ENCODE measurements around the gene TRMO.

The TRMO gene

DNA sequence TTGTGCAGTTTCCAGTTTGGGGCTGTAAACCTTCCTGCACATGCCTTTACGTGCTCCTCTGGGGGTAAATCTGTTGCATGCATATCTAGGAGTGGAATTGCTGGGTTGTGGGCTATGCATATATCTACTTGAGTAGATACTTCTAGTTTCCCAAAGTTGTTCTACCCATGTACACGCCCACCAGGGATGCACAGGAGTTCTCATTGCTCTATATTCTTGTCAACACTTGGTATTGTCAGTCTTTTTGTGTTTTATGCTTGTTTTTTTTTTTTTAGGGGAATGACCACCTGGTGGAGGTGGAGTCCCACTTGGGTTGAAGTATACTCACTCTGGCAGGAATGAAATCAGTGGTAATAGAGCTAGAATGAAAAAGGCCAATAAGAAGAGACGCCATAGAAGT lies 46.2 kb downstream of the TRMO start:
- DNase-seq, result no peak
- H3K9me3 Mint-ChIP-seq, result no peaks in the 10 kb centered on the region
- H3K4me3 Mint-ChIP-seq, result no peak overlapping the region
- H3K27me3 Mint-ChIP-seq, result peaks cover 25% of the 10 kb centered on the region
- CTCF ChIA-PET, result interaction anchor here (1.2 kb wide), 1 partner anchor 24 kb away, joined by 3 read pairs; no protein-coding TSS in a partner anchor
- no peaks in the 10 kb centered on the region for H3K36me3 Mint-ChIP-seq
- no peaks in the 10 kb centered on the region for H3K4me1 Mint-ChIP-seq
- no peak overlapping the region for H3K27ac Mint-ChIP-seq

DNA sequence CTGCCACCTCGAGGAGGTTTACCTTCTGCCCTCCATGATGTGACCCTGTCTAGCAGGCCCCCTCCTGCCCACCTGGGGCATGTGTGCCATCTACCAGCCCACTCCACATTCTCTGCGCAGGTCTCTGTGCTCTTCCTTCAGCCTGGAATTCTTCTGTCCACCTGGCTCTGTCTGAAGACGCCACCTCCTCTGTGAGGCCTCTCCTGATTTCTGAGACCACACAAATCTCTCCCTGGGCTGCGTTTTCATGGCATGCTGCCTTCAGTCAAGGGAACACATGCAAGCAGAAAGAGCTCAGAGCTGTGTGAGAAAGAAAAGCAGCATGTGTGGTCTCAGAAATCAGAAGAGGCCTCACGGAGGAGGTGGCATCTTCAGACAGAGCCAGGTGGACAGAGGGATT lies 47.2 kb downstream of the TRMO start:
- Mint-ChIP-seq H3K27ac (no peak overlapping the region), H3K27me3 (peaks cover 23% of the 10 kb centered on the region), H3K36me3 (no peaks in the 10 kb centered on the region), H3K9me3 (no peaks in the 10 kb centered on the region), H3K4me1 (no peaks in the 10 kb centered on the region), H3K4me3 (no peak overlapping the region)
- DNase-seq, result no peak
- CTCF ChIA-PET, result interaction anchor here (1.2 kb wide), 1 partner anchor 25 kb away, joined by 3 read pairs; no protein-coding TSS in a partner anchor

DNA sequence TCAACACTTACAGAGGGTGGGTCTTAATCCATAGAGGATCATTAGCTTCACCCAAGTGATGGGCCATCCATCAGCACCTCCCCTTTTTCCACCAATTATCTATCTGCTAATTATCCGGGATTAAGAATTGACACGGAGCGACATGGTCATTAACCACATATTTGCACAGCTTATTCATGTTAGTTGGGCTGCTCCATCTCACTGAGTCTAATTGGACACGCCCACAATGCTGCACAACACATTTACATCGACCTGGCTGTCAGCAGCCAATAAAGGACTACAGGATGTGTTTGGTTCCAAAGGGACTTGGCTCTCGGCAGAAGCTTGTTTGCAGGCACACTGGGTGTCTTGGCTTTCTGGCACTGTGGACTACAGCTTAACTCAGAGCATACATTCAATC lies 47.7 kb downstream of the TRMO start:
- Mint-ChIP-seq H3K27ac (no peak overlapping the region), H3K4me3 (no peak overlapping the region), H3K36me3 (no peaks in the 10 kb centered on the region), H3K27me3 (peaks cover 23% of the 10 kb centered on the region), H3K9me3 (no peaks in the 10 kb centered on the region), H3K4me1 (no peaks in the 10 kb centered on the region)
- CTCF ChIA-PET, result interaction anchor here (1.2 to 1.7 kb wide), 2 partner anchors 15 to 26 kb away, joined by 3 to 4 read pairs; no protein-coding TSS in a partner anchor
- no peak for DNase-seq

DNA sequence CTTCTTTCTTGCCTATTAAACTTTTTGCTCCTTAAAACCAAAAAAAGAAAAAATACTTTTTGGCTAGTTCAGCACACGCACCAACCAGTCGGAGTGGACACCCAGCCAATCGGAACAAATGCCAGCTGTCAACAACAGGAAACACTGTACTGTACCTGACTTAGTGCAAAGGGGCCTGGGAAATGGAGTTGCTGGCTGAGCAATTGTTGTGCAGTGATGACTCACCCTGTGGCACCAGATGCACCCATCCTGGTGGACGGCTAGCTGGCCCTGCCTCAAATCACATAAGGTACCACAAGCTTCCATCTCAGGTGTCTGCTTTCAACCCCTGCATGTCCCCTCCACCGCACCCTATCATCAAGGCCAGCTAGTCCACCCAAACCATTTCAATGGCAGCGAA lies 48.4 kb downstream of the TRMO start:
- H3K9me3 Mint-ChIP-seq, result no peaks in the 10 kb centered on the region
- no peak for DNase-seq
- CTCF ChIA-PET, result interaction anchor here (1.7 kb wide), 1 partner anchor 16 kb away, joined by 4 read pairs; no protein-coding TSS in a partner anchor
- no peaks in the 10 kb centered on the region for H3K36me3 Mint-ChIP-seq
- H3K27ac Mint-ChIP-seq, result no peak overlapping the region
- no peak overlapping the region for H3K4me3 Mint-ChIP-seq
- H3K4me1 Mint-ChIP-seq, result no peaks in the 10 kb centered on the region
- peaks cover 28% of the 10 kb centered on the region for H3K27me3 Mint-ChIP-seq

DNA sequence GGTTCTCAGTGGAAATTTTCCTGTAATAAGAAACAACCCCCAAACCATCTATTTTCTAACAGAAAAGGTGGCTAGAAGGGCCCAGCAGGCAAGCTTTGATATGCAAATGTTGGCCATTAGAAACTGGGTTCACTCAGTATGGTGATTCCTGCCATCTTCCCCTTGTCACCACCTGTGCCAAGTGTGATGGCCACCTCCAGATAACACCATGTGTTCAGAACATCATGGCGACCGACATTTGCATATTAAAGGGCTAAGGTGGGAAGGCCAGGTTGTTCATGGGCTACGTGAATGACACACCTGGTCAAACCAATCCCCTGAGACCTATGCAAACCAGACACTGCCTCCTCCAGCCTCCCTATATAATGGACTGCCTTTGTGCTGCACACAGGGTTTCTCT lies 48.9 kb downstream of the TRMO start:
- CTCF ChIA-PET, result interaction anchor here (1.7 kb wide), 1 partner anchor 16 kb away, joined by 4 read pairs; no protein-coding TSS in a partner anchor
- no peaks in the 10 kb centered on the region for H3K4me1 Mint-ChIP-seq
- H3K9me3 Mint-ChIP-seq, result no peaks in the 10 kb centered on the region
- no peak overlapping the region for H3K27ac Mint-ChIP-seq
- DNase-seq, result no peak
- peaks cover 28% of the 10 kb centered on the region for H3K27me3 Mint-ChIP-seq
- H3K4me3 Mint-ChIP-seq, result no peak overlapping the region
- H3K36me3 Mint-ChIP-seq, result no peaks in the 10 kb centered on the region

DNA sequence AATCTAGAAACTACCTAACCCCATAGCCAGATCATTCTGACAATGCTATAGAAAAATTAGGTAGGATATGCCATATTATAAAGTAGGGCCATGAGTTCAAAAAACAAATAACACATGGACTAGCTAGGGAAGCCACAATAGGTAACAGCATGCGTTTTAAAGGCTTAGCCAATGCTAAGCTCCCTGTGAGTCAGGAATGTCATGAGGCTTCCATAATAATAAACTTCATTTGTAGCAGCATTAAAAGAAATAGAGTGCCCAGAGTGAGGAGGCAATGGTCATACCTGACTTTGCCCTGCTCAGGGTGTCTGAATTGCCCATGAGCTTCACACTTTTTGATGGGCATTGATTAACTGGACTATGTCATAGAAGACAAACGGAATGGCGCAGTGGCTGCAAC lies 53.4 kb downstream of the TRMO start:
- H3K4me1 Mint-ChIP-seq, result no peaks in the 10 kb centered on the region
- CTCF ChIA-PET, result interaction anchor here (0.7 kb wide), 1 partner anchor 29 kb away, joined by 3 read pairs; no protein-coding TSS in a partner anchor
- H3K4me3 Mint-ChIP-seq, result no peak overlapping the region
- no peak overlapping the region for H3K27ac Mint-ChIP-seq
- peaks cover 16% of the 10 kb centered on the region for H3K9me3 Mint-ChIP-seq
- peaks cover 34% of the 10 kb centered on the region for H3K27me3 Mint-ChIP-seq
- peaks cover 3% of the 10 kb centered on the region for H3K36me3 Mint-ChIP-seq
- DNase-seq, result no peak

DNA sequence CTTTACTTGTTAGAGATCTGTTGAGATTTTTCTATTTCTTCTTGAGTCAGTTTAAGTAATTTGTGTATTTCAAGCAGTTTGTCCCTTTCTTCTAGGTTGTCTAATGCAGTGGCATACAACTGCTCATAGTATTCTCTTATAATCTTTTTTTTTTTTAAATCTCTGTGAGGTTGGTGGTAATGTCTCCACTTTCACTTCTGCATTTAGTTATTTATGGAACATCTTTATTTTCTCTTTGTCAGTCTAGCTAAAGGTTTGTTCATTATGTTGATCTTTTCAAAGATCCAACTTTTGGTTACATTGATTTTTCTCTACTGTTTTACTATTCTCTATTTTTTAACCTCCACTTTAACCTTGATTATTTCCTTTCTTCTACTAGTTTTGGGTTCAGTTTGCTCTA lies 55.5 kb downstream of the TRMO start:
- no peaks in the 10 kb centered on the region for H3K4me1 Mint-ChIP-seq
- H3K27ac Mint-ChIP-seq, result no peak overlapping the region
- H3K4me3 Mint-ChIP-seq, result no peak overlapping the region
- CTCF ChIA-PET, result no interaction called here
- H3K36me3 Mint-ChIP-seq, result peaks cover 3% of the 10 kb centered on the region
- peaks cover 16% of the 10 kb centered on the region for H3K9me3 Mint-ChIP-seq
- peaks cover 50% of the 10 kb centered on the region for H3K27me3 Mint-ChIP-seq
- no peak for DNase-seq

DNA sequence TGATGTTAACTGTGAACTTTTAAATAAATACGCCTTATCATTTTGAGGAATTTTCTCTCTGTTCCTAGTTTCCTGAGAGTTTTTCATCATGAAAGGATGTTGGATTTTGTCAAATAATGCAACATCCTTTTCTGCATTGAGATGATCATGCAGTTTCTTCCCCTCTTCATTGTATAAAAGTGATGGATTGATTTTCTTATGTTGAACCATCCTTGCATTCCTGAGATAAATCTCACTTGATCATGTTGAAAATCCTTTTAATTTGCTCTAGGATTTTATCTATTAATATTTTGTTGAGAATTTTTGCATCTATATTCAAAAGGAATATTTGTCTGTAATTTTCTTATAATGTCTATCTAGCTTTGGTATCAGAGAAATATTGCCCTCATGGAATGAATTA lies 56.0 kb downstream of the TRMO start:
- H3K4me1 Mint-ChIP-seq, result no peaks in the 10 kb centered on the region
- H3K9me3 Mint-ChIP-seq, result peaks cover 16% of the 10 kb centered on the region
- H3K27ac Mint-ChIP-seq, result no peak overlapping the region
- H3K4me3 Mint-ChIP-seq, result no peak overlapping the region
- peaks cover 3% of the 10 kb centered on the region for H3K36me3 Mint-ChIP-seq
- peaks cover 53% of the 10 kb centered on the region for H3K27me3 Mint-ChIP-seq
- CTCF ChIA-PET, result no interaction called here
- DNase-seq, result no peak

DNA sequence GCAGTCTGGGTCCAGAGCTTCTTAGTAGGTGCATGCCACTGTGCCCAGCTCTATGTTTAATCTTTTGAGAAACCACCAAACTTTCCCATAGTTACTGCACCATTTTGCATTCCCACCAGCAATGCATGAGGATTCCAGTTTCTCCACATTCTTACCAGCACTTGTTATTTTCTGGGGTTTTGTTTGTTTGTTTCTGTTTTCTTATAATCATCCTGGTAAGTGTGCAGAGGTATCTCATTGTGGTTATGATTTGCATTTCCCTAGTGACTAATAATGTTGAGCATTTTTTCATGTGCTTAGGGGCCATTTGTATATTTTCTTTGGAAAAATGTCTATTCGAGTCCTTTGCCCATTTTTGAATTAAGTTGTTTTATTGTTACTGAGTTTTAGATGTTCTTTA lies 57.9 kb downstream of the TRMO start:
- Mint-ChIP-seq H3K36me3 (peaks cover 3% of the 10 kb centered on the region), H3K27me3 (peaks cover 64% of the 10 kb centered on the region), H3K27ac (no peak overlapping the region), H3K4me1 (no peaks in the 10 kb centered on the region), H3K9me3 (peaks cover 16% of the 10 kb centered on the region), H3K4me3 (no peak overlapping the region)
- no peak for DNase-seq
- CTCF ChIA-PET, result no interaction called here

DNA sequence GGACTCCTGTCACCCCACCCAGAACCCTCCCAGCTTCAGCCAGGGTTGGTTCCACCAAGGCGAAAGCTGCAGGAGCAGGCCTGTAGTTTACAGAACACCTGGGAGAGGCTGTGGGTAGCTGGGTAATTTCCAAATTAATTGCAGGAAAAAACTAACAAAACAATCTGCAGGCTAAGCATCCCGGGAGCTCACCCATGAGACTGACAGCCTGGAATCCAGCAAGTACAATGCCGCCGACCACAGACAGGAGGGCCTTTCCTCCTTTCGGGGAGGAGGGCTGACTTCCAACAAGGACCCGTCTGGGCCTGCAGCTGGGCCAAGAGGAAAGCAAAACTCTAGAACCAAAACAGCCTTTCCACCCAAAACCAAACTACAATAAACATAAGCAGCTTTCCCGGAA lies 59.0 kb downstream of the TRMO start:
- Mint-ChIP-seq H3K9me3 (peaks cover 16% of the 10 kb centered on the region), H3K36me3 (peaks cover 3% of the 10 kb centered on the region), H3K4me1 (peaks cover 5% of the 10 kb centered on the region), H3K27ac (no peak overlapping the region), H3K27me3 (peaks cover 70% of the 10 kb centered on the region), H3K4me3 (no peak overlapping the region)
- CTCF ChIA-PET, result no interaction called here
- no peak for DNase-seq

DNA sequence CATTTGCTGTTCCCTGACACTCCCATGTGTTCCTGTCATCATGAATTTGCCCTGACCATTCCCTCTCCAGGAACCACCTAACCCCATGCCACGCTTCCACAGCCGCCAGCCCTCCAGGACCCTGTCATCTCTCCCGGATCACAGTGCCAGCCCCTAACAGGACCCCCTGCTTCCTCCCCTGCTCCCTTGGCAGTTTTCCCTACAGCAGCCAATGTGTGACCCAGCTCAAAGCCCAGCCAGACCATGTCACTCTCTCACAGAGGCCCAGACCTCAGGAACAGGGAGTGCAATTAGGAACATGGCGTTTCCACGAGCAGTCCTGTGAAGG lies 61.2 kb downstream of the TRMO start:
- Mint-ChIP-seq H3K4me1 (peaks cover 16% of the 10 kb centered on the region), H3K9me3 (peaks cover 6% of the 10 kb centered on the region), H3K36me3 (peaks cover 2% of the 10 kb centered on the region), H3K27me3 (peaks cover 86% of the 10 kb centered on the region), H3K27ac (no peak overlapping the region), H3K4me3 (no peak overlapping the region)
- CTCF ChIA-PET, result no interaction called here
- DNase-seq, result no peak

DNA sequence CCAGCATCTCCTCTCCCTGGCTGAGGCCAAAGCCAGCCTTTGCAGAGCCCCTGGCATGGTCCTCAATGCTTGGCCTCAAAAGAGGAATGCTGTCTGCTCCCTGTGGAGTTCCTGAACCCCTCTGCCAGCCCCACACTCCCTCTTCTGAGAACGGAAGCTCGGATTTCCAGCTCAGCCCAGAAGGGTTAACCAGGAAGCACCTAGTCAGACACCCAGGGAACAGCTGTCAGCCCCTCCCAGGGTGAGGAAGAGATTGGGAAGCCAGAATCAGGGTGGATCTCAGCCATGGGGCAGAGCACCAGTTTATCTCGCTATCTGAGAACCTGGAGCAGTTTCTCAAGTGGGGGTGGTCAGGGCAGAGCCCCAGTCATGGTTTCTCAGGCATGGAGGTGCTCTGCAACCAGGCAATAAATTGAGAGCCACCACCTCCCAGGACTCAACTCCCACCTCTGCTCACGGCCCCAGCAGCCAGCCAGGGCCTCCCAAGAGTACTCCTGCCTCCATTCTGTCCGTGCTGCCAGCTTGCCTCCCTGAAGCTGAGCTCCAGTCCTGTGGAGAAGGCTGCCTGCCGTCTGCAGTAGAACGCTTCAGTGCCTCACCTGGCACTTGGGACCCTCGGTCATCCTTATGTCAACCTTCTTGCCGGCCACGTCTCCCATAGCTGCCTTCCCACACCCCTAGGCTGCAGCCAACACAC lies 61.7 kb downstream of the TRMO start:
- peaks cover 16% of the 10 kb centered on the region for H3K4me1 Mint-ChIP-seq
- H3K9me3 Mint-ChIP-seq, result peaks cover 4% of the 10 kb centered on the region

DNA sequence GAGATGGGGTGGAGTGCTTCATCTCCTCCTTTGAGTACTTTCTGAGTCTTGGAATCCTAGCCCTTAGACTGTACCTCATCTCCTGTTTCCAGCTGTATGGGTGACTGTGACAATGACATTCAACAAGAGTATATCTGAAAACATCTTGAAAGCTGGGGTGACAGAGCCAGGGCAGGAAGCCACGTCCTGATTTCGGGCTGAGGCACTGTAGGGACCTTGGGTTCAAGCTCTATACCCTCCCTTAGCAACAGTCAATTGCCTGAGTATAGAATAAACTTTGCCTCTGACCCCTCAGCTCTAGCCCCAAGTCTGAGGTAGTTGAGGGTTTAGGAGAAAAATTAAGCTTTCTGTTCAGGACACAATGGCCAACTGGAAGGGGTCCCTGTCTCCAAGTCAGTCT lies 63.0 kb downstream of the TRMO start:
- Mint-ChIP-seq H3K36me3 (peaks cover 3% of the 10 kb centered on the region), H3K27me3 (peaks cover 97% of the 10 kb centered on the region), H3K4me1 (peaks cover 22% of the 10 kb centered on the region), H3K4me3 (no peak overlapping the region), H3K9me3 (no peaks in the 10 kb centered on the region), H3K27ac (no peak overlapping the region)
- CTCF ChIA-PET, result interaction anchor here (1.1 to 1.4 kb wide), 2 partner anchors 8 to 42 kb away, joined by 3 to 5 read pairs; no protein-coding TSS in a partner anchor
- DNase-seq, result no peak

More for the DNA sequence above, 61.7 kb downstream of the TRMO start:
- H3K27me3 Mint-ChIP-seq, result peaks cover 91% of the 10 kb centered on the region
- DNase-seq, result no peak
- H3K4me3 Mint-ChIP-seq, result no peak overlapping the region
- H3K36me3 Mint-ChIP-seq, result no peaks in the 10 kb centered on the region
- CTCF ChIA-PET, result no interaction called here
- H3K27ac Mint-ChIP-seq, result no peak overlapping the region

DNA sequence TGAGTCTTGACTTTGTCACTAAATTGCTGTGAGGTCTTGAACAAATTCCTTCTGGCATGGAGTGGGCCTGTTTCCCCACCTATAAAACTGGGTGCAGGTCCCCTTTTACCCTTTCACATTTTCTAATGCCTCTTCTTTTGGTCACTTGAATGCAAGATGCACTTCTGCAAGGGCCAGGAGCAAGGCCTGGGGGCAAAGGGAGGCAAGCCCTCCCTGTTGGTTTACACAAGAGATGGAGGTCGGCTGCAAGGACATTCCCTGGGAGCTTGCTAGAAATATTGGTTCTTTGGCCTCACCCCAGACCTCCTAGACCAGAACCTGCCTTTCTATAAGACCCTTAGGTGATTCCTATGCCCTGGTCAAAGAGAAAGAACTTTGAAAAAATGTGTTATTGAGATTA lies 63.5 kb downstream of the TRMO start:
- CTCF ChIA-PET, result interaction anchor here (1.1 to 1.4 kb wide), 2 partner anchors 8 to 42 kb away, joined by 3 to 5 read pairs; no protein-coding TSS in a partner anchor
- no peak for DNase-seq
- no peaks in the 10 kb centered on the region for H3K9me3 Mint-ChIP-seq
- peaks cover 5% of the 10 kb centered on the region for H3K36me3 Mint-ChIP-seq
- H3K4me3 Mint-ChIP-seq, result no peak overlapping the region
- H3K27ac Mint-ChIP-seq, result no peak overlapping the region
- peaks cover 97% of the 10 kb centered on the region for H3K27me3 Mint-ChIP-seq
- peaks cover 26% of the 10 kb centered on the region for H3K4me1 Mint-ChIP-seq

DNA sequence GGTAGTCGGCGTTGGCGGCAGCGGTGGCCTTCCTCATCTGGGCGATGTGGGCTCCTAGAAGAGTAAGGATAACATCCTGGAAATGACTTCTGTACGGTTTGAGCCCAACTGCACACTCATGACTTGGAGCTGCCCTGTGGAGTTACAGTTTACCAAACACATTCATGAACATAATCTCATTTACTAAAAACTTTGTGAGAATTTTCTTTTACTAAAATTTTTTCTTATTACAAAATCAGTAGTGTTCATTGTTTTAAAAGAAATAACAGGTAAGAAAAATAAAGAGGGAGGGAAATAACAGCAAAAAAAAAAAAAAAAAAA lies 63.9 kb downstream of the TRMO start:
- DNase-seq, result no peak
- H3K4me3 Mint-ChIP-seq, result no peak overlapping the region
- H3K4me1 Mint-ChIP-seq, result peaks cover 27% of the 10 kb centered on the region
- peaks cover 97% of the 10 kb centered on the region for H3K27me3 Mint-ChIP-seq
- peaks cover 5% of the 10 kb centered on the region for H3K36me3 Mint-ChIP-seq
- H3K27ac Mint-ChIP-seq, result no peak overlapping the region
- CTCF ChIA-PET, result no interaction called here
- H3K9me3 Mint-ChIP-seq, result no peaks in the 10 kb centered on the region

Measured in activated naive CD4-positive, alpha-beta T cell treated with anti-CD3 and anti-CD28 coated beads, Interleukin-2, amount 10 ng/mL, durations not matched to agents 7 days and 5 days (primary cell).